ENCODE results near the gene GMCL1.

Gene GMCL1

DNA sequence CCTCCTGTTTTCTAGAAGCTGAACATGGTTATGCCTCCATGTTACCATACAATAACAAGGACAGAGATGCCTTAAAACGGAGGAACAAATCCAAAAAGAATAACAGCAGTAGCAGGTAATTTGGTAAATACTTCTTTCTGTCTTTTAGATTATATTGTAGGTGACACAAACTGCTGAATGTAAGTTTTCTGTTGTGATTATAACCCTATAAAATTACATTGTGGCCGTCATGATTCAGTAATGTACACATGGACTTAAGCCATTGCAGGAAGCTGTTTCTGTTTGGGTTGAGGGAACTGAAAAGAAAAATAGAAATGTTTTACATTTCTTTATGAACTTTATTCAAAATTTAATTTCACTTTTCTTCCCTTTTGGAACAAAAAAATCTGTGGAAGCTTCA, 86.6 kb downstream of the GMCL1 start:
- peaks cover 34% of the 10 kb centered on the region for H3K27me3 Mint-ChIP-seq (ENCODE audit: low read depth, poor library complexity)
- H3K4me3 Mint-ChIP-seq: peak overlapping the region; percentile 81
- TF ChIP-seq, protein P1, sequence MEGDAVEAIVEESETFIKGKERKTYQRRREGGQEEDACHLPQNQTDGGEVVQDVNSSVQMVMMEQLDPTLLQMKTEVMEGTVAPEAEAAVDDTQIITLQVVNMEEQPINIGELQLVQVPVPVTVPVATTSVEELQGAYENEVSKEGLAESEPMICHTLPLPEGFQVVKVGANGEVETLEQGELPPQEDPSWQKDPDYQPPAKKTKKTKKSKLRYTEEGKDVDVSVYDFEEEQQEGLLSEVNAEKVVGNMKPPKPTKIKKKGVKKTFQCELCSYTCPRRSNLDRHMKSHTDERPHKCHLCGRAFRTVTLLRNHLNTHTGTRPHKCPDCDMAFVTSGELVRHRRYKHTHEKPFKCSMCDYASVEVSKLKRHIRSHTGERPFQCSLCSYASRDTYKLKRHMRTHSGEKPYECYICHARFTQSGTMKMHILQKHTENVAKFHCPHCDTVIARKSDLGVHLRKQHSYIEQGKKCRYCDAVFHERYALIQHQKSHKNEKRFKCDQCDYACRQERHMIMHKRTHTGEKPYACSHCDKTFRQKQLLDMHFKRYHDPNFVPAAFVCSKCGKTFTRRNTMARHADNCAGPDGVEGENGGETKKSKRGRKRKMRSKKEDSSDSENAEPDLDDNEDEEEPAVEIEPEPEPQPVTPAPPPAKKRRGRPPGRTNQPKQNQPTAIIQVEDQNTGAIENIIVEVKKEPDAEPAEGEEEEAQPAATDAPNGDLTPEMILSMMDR (IDR thresholded peaks at IDR 0.05): no peak
- no peaks in the 10 kb centered on the region for H3K9me3 Mint-ChIP-seq
- DNase-seq: no peak
- H3K36me3 Mint-ChIP-seq (ENCODE audit: low read depth): peaks cover 21% of the 10 kb centered on the region
- H3K4me1 Mint-ChIP-seq: peaks cover 16% of the 10 kb centered on the region
- H3K27ac Mint-ChIP-seq: no peak overlapping the region

DNA sequence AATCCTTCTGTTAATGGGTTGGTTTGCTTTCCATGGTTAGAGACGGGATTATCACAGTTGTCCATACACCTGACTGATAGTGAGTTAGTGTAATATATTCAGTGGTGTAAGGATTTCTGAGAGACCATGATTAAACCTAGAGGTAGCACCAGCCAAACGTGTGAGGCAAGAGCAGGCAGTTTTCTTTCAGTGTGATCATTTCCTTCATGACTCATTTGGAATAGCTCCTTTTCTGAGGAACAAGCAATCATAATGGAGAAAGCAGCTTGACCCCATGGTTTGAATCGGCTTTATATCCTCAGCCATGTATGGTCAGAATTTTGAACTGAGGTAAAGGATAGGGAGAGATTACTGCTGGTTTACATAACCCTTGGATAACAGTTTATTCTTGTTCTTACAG, 88.4 kb downstream of the GMCL1 start:
- Mint-ChIP-seq H3K27me3 (ENCODE audit: low read depth, poor library complexity) (peaks cover 34% of the 10 kb centered on the region), H3K4me1 (peaks cover 12% of the 10 kb centered on the region), H3K9me3 (no peaks in the 10 kb centered on the region), H3K27ac (no peak overlapping the region), H3K4me3 (no peak overlapping the region), H3K36me3 (ENCODE audit: low read depth) (peaks cover 29% of the 10 kb centered on the region)
- DNase-seq: no peak
- TF ChIP-seq, protein P1 (IDR thresholded peaks at IDR 0.05): no peak

GRCh38 chr2:69918401-69918800, 88.9 kb downstream of the GMCL1 start:
- TF ChIP-seq, protein P1 (IDR thresholded peaks at IDR 0.05): no peak
- H3K36me3 Mint-ChIP-seq (ENCODE audit: low read depth): peaks cover 35% of the 10 kb centered on the region
- no peaks in the 10 kb centered on the region for H3K9me3 Mint-ChIP-seq
- H3K27ac Mint-ChIP-seq: no peak overlapping the region
- H3K27me3 Mint-ChIP-seq (ENCODE audit: low read depth, poor library complexity): peaks cover 34% of the 10 kb centered on the region
- H3K4me3 Mint-ChIP-seq: no peak overlapping the region
- no peak for DNase-seq
- H3K4me1 Mint-ChIP-seq: peaks cover 9% of the 10 kb centered on the region

DNA sequence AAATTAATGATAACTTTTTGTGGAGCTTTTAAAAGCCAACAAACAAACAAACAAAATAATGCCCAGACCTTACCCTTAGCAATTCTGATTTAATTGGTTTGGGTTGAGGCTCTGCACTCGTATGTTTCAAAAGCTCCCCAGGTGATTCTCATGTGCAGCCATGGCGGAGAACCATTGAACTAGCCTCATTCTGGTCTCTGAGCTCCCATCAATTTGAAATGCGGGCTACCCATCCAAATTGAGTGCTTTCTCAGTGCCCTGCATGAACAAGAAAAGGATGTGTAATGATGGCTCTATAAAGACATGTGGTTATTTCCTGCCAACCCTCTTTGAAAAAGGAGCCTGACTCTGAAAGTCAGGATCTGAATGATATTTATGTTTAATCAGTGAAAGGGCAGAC, 93.7 kb downstream of the GMCL1 start:
- DNase-seq: no peak

DNA sequence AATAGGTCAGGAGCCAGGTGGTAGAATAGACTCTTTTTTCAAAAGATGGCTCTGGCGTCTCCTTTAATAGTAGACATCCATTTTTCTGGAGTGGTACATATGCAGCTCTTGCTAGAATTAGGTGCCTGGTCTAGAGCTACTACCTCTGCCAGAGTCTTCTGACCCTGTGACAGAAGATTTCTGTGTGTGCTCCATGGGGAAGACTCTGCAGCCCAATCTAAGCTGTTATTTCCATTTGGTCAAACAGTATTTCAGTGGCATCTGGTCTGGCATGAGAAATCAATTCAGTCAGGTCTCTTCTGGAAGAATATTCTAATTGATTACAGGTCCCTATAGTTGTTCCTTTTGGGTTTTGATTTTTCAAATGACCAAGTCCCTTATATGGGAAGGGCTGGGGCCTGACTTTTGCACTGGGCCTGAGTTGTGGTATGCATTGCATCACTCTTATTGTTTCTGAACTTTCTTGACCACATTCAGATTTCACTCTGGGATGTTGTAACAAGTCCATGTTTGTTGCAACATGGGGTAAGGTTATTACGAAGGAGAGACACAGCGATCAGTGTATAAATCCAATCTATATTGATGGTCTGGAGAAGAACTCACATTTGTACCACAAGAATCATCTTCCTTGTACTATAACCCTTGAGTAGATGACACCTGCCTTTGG, 97.5 kb downstream of the GMCL1 start:
- peaks cover 5% of the 10 kb centered on the region for H3K27me3 Mint-ChIP-seq (ENCODE audit: low read depth, poor library complexity)
- TF ChIP-seq, protein P1 (IDR thresholded peaks at IDR 0.05): no peak
- DNase-seq: no peak
- peaks cover 14% of the 10 kb centered on the region for H3K36me3 Mint-ChIP-seq (ENCODE audit: low read depth)
- H3K4me1 Mint-ChIP-seq: peaks cover 5% of the 10 kb centered on the region
- no peaks in the 10 kb centered on the region for H3K9me3 Mint-ChIP-seq
- no peak overlapping the region for H3K4me3 Mint-ChIP-seq
- H3K27ac Mint-ChIP-seq: no peak overlapping the region

More for the DNA sequence above, 93.7 kb downstream of the GMCL1 start:
- Mint-ChIP-seq H3K9me3 (no peaks in the 10 kb centered on the region), H3K36me3 (ENCODE audit: low read depth) (peaks cover 28% of the 10 kb centered on the region), H3K27me3 (ENCODE audit: low read depth, poor library complexity) (peaks cover 8% of the 10 kb centered on the region), H3K27ac (no peak overlapping the region), H3K4me1 (no peaks in the 10 kb centered on the region), H3K4me3 (no peak overlapping the region)
- TF ChIP-seq, protein P1 (IDR thresholded peaks at IDR 0.05): no peak
